Gastrocnemius medialis (tissue), 4 donors: Measurements from ENCODE around the gene USH2A. TPM values are rescaled to one million over a fixed set of nuclear protein-coding genes. Genes with fewer than 3 reads are reported as not detected.
"Not testable (repeated sequence)": the region's sequence is repeated elsewhere in the genome, so short reads cannot be mapped to it uniquely, and the experiment has no call there.

ENCODE experiments used
- ATAC-seq, 2 donors: fragments of 150-250 bp; one replicate each; pipeline ENCODE4 v1.9.1; 2016
- DNase-seq, 2 donors: peaks; one replicate each; pipeline ENCODE4 v3.0.0-alpha.2; 2019
- H3K27ac ChIP-seq, 4 donors: fragments of 200-600 bp; sonication (generic); 1 replicate in 1 of 4; 2 replicates in 3 of 4; pipeline ENCODE4 v1.5.1; 2016 to 2018; ENCODE audit warnings: mild to moderate bottlenecking in 2 of 4, moderate library complexity in 1 of 4
- H3K27me3 ChIP-seq, 3 donors: fragments of 200-600 bp; sonication (generic) in 2 of 3; 1 replicate in 1 of 3; 2 replicates in 2 of 3; pipeline versions ENCODE4 v1.5.1 to v1.6.0; 2016 to 2019; ENCODE audit warnings: mild to moderate bottlenecking in 1 of 3, moderate library complexity in 1 of 3
- H3K36me3 ChIP-seq, 2 donors: fragments of 200-600 bp; sonication (generic) in 1 of 2; one replicate each; pipeline ENCODE4 v1.5.1; 2017 to 2018
- H3K4me1 ChIP-seq, 2 donors: fragments of 200-600 bp; sonication (generic) in 1 of 2; one replicate each; pipeline ENCODE4 v1.5.1; 2016 to 2017; ENCODE audit warnings: mild to moderate bottlenecking in 2 of 2
- H3K4me3 ChIP-seq, 4 donors: fragments of 200-600 bp; sonication (generic) in 3 of 4; 1 replicate in 1 of 4; 2 replicates in 3 of 4; pipeline ENCODE4 v1.5.1; 2016 to 2019; ENCODE audit warnings: mild to moderate bottlenecking in 2 of 4
- H3K9me3 ChIP-seq, 3 donors: fragments of 200-600 bp; sonication (generic) in 2 of 3; 1 replicate in 1 of 3; 2 replicates in 2 of 3; pipeline ENCODE4 v1.5.1; 2016 to 2019
- POLR2A ChIP-seq, 2 donors: fragments of 450-650 bp; IDR thresholded peaks; one replicate each; pipeline ENCODE4 v1.6.1; 2017; ENCODE audit warnings: antibody characterized with exemption in 2 of 2, mild to moderate bottlenecking in 2 of 2, moderate library complexity in 2 of 2
- in situ Hi-C, 4 donors: fragments of 200-750 bp; cut with MboI; loops; one replicate each; pipeline versions ENCODE4 v1.15.0 to v1.8.0; 2017; ENCODE audit warnings: low sequenced_read_pairs in 4 of 4
- intact Hi-C: fragments of 100-400 bp; cut with DNase I; formaldehyde crosslinking; loops from one replicate; pipeline ENCODE4 v1.15.1; 2023; ENCODE audit warnings: low total_unique reads
- total RNA-seq, 4 donors: library from RNA; depleted of rRNA; stranded (reverse); fragments of >200 nt; gene quantifications; one replicate each; pipeline versions ENCODE4 v1.1.0 to v1.2.3, GENCODE V29; 2016
- TF ChIP-seq, protein P1 (sequence below), 5 experiments: fragments of 450-650 bp in 3 of 5; fragments of 200-600 bp in 2 of 5; sonication (generic) in 2 of 5; IDR thresholded peaks in 4 of 5; conservative IDR thresholded peaks in 1 of 5; 1 replicate in 4 of 5; 2 replicates in 1 of 5; pipeline ENCODE4 v1.5.1; 2016 to 2019; ENCODE audit warnings: antibody characterized with exemption in 5 of 5, mild to moderate bottlenecking in 3 of 5, moderate library complexity in 3 of 5

The USH2A gene
- total RNA-seq, 4 donors from 2014 or later, result 0.02 TPM; not detected in 3

DNA sequence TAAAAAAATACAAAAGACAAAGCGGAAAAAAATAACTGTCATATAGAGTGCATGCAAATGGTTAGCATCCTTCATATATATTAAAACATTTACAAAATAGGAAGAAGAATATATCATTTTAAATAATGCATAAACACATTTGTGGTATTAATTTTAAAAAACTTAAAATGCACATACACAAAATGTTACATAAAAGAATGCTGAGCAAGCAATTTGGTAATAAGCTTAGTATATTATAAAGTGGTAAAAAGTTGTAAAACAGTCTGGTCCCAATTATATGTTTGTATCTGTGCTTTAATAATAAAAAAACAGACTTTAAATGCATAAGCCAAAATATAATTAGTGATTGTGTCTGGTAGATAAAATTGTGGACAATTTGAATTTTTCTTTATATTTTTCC, 394.6 kb downstream of the USH2A start:
- ATAC-seq (no peak), DNase-seq (no peak)
- no peaks in the 10 kb centered on the region for H3K9me3 ChIP-seq
- no peaks in the 10 kb centered on the region for H3K4me1 ChIP-seq
- H3K27me3 ChIP-seq, result no peaks in the 10 kb centered on the region
- no peak overlapping the region for H3K27ac ChIP-seq
- intact Hi-C loops, result no loop called here
- in situ Hi-C loops, result no loop called here
- no peak for TF ChIP-seq POLR2A (IDR thresholded peaks at IDR 0.05)
- TF ChIP-seq, protein P1, sequence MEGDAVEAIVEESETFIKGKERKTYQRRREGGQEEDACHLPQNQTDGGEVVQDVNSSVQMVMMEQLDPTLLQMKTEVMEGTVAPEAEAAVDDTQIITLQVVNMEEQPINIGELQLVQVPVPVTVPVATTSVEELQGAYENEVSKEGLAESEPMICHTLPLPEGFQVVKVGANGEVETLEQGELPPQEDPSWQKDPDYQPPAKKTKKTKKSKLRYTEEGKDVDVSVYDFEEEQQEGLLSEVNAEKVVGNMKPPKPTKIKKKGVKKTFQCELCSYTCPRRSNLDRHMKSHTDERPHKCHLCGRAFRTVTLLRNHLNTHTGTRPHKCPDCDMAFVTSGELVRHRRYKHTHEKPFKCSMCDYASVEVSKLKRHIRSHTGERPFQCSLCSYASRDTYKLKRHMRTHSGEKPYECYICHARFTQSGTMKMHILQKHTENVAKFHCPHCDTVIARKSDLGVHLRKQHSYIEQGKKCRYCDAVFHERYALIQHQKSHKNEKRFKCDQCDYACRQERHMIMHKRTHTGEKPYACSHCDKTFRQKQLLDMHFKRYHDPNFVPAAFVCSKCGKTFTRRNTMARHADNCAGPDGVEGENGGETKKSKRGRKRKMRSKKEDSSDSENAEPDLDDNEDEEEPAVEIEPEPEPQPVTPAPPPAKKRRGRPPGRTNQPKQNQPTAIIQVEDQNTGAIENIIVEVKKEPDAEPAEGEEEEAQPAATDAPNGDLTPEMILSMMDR (IDR thresholded peaks at IDR 0.05 in 4 of 5, conservative IDR thresholded peaks at IDR 0.05 in 1 of 5), result no peak
- H3K4me3 ChIP-seq, result no peak overlapping the region
- H3K36me3 ChIP-seq, result no peaks in the 10 kb centered on the region

DNA sequence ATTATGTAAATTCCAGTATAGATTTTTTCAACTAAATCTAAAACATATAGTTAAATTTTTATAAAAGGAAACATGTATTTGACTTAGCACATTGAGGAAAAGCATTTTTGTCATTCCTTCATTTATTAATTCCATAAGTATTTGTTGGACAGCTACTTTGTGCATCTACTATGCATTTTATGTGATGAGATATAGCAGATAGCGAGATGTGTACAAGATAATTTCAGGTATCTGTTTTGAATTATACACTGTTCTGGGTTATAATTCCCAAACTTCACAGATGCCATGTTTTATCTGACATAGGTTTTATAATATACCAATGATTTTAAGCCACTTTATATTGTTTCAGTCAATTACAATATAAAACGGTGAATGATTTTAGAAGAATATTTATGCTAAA, 398.7 kb downstream of the USH2A start:
- no peak overlapping the region for H3K4me3 ChIP-seq
- H3K9me3 ChIP-seq, result no peaks in the 10 kb centered on the region
- H3K36me3 ChIP-seq, result no peaks in the 10 kb centered on the region
- intact Hi-C loops, result no loop called here
- DNase-seq (no peak), ATAC-seq (no peak)
- in situ Hi-C loops, result no loop called here
- H3K4me1 ChIP-seq, result no peaks in the 10 kb centered on the region
- no peaks in the 10 kb centered on the region for H3K27me3 ChIP-seq
- TF ChIP-seq, protein P1 (IDR thresholded peaks at IDR 0.05 in 4 of 5, conservative IDR thresholded peaks at IDR 0.05 in 1 of 5), result no peak
- no peak for TF ChIP-seq POLR2A (IDR thresholded peaks at IDR 0.05)
- no peak overlapping the region for H3K27ac ChIP-seq

DNA sequence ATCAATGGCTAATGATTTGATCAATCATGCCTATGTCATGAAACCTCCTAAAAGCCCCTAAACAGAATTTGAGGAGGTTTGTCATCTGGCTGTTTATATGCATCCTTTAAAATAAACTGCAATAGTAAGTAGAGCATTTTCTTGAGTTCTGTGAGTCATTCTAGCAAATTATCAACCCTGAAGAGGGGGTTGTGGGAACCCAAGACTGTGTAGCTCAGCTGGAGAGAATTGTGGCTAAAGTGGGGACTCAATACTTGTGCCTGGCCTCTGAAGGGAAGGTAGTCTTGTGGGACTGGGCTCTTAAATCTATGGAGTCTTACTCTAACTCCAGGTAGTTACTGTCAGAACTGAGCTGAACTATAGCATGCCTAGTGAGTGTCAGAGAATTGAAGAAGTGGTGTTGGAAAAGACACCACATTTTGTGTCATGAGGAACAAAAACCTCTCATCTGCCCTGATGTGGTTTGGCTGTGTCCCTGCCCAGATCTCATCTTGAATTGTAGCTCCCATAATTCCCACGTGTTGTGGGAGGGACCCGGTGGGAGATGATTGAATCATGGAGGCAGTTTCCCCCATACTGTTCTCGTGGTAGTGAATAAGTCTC, 402.4 kb downstream of the USH2A start:
- intact Hi-C loops, result no loop called here
- no peak for DNase-seq

DNA sequence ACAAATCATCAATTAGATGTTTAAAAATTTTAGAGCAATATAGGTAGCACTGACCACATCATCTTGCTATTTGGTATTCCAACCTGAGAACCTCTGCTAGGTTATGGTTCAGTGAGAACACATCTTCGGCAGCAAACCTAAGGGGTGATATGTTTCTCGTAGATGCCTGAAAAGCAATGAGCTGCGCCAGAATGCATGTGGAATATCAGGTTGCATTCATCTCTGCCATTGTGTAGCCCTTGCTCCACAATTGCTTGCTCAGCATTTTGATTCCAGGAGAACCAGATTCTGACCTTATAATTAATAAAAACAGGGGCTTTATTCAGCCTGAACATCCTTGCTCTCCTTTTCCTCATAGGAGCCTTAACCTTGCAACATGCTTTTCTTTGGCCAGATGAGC, 408.1 kb downstream of the USH2A start:
- H3K27ac ChIP-seq, result no peak overlapping the region
- no peak overlapping the region for H3K4me3 ChIP-seq
- H3K9me3 ChIP-seq, result no peaks in the 10 kb centered on the region
- in situ Hi-C loops (no loop called here), intact Hi-C loops (no loop called here)
- no peaks in the 10 kb centered on the region for H3K27me3 ChIP-seq
- DNase-seq (no peak), ATAC-seq (no peak)
- H3K36me3 ChIP-seq, result no peaks in the 10 kb centered on the region
- TF ChIP-seq, protein P1 (IDR thresholded peaks at IDR 0.05 in 4 of 5, conservative IDR thresholded peaks at IDR 0.05 in 1 of 5), result no peak
- TF ChIP-seq POLR2A (IDR thresholded peaks at IDR 0.05), result no peak
- H3K4me1 ChIP-seq, result no peaks in the 10 kb centered on the region

More for the DNA sequence above, 402.4 kb downstream of the USH2A start:
- no peak for TF ChIP-seq POLR2A (IDR thresholded peaks at IDR 0.05)
- TF ChIP-seq, protein P1 (IDR thresholded peaks at IDR 0.05 in 4 of 5, conservative IDR thresholded peaks at IDR 0.05 in 1 of 5), result no peak
- Histone ChIP-seq H3K27ac (no peak overlapping the region), H3K4me1 (no peaks in the 10 kb centered on the region), H3K9me3 (no peaks in the 10 kb centered on the region), H3K4me3 (no peak overlapping the region), H3K36me3 (no peaks in the 10 kb centered on the region), H3K27me3 (no peaks in the 10 kb centered on the region)
- no peak for ATAC-seq
- in situ Hi-C loops, result no loop called here

DNA sequence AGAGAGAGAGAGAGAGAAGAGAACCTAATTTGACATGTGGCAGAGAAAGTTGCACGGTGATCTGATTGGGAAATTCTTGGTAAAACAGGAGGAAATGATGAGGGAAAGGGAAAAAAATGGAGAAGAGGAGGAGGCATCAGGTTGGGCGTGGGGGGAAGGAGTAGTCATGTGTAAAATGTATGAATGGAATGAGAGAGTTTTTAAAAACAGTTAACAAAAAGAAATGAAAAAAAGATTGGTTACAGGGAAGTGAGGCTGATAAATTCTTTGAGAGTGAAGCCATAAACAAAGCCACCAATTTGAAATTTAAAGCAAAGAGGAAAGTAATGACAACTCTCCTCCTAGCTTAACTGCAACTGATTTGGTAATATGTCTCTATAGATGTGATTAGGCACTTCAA, 409.2 kb downstream of the USH2A start:
- in situ Hi-C loops, result no loop called here
- no peaks in the 10 kb centered on the region for H3K9me3 ChIP-seq
- H3K4me1 ChIP-seq, result no peaks in the 10 kb centered on the region
- DNase-seq (no peak), ATAC-seq (no peak)
- no peak overlapping the region for H3K27ac ChIP-seq
- no peaks in the 10 kb centered on the region for H3K36me3 ChIP-seq
- no peak overlapping the region for H3K4me3 ChIP-seq
- no peak for TF ChIP-seq POLR2A (IDR thresholded peaks at IDR 0.05)
- TF ChIP-seq, protein P1 (IDR thresholded peaks at IDR 0.05 in 4 of 5, conservative IDR thresholded peaks at IDR 0.05 in 1 of 5), result no peak
- intact Hi-C loops, result no loop called here
- H3K27me3 ChIP-seq, result no peaks in the 10 kb centered on the region

DNA sequence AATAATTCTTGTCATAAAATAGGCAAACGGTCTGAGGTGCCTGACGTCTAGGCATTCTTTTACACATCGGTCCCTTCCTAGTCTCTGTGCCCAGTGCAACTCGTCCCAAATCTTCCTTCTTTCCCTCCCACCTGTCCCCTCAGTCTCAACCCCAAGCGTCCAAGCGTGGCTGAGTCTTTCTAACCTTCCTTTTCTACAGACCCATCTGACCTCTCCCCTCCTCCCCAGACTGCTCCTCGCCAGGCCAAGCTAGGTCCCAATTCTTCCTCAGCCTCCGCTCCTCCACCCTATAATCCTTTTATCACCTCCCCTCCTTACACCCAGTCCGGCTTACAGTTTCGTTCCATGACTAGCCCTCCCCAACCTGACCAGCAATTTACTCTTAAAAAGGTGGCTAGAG, 413.8 kb downstream of the USH2A start:
- H3K36me3 ChIP-seq, H3K4me3 ChIP-seq, DNase-seq, intact Hi-C loops, H3K27me3 ChIP-seq, H3K27ac ChIP-seq, H3K9me3 ChIP-seq, ATAC-seq, in situ Hi-C loops, H3K4me1 ChIP-seq: not testable (repeated sequence)
